Astrocyte of the cerebellum (primary cell): ENCODE results near the gene COL17A1.
A peak's percentile ranks its signal among the peaks of the same experiment; 100 is the strongest.

Experiments used
- DNase-seq: peaks from one replicate; pipeline ENCODE4 v3.0.0-alpha.2; 2011; ENCODE audit warnings: low read depth
- H3K4me3 ChIP-seq: 2 replicates; pipeline ENCODE4 v1.5.1; 2011; ENCODE audit warnings: mild to moderate bottlenecking, low read depth, low read length, moderate library complexity
- CTCF ChIP-seq: IDR thresholded peaks from 2 replicates; pipeline ENCODE4 v1.5.1; 2012; ENCODE audit warnings: low read length, low read depth, moderate library complexity, mild to moderate bottlenecking; ENCODE audit errors: missing control alignments
- in situ Hi-C: cut with HindIII; loops from 2 replicates; pipeline ENCODE4 v1.10.0; 2017; ENCODE audit warnings: low sequenced_read_pairs

The COL17A1 gene

GRCh38 chr10:104085801-104086400 is at the start of gene COL17A1:
TSS of gene COL17A1 (minus strand) at chr10:104085880. CDS start at chr10:104080673, 5,207 bp downstream.
- H3K4me3 ChIP-seq = no peak within 1 kb of the TSS
- TF ChIP-seq CTCF = no peak
- in situ Hi-C loops = no loop called here
- DNase-seq = no peak

GRCh38 chr10:104130041-104130440 is 44.4 kb upstream of the COL17A1 start:
- no peak for DNase-seq
- in situ Hi-C loops = no loop called here
- TF ChIP-seq CTCF = no peak
- H3K4me3 ChIP-seq = no peak overlapping the region

- no peak for DNase-seq
- TF ChIP-seq CTCF = no peak
- no peak overlapping the region for H3K4me3 ChIP-seq
- in situ Hi-C loops = no loop called here
Observed at GRCh38 chr10:104128214-104128613, 42.5 kb upstream of the COL17A1 start.

GRCh38 chr10:104127411-104127810 is 41.7 kb upstream of the COL17A1 start:
- H3K4me3 ChIP-seq = no peak overlapping the region
- in situ Hi-C loops = no loop called here
- peak; percentile 19 for TF ChIP-seq CTCF
- no peak for DNase-seq

GRCh38 chr10:104123397-104123796 is 37.7 kb upstream of the COL17A1 start:
- no peak overlapping the region for H3K4me3 ChIP-seq
- no peak for DNase-seq
- TF ChIP-seq CTCF = peak; percentile 31
- in situ Hi-C loops = no loop called here

- in situ Hi-C loops = no loop called here
- no peak for TF ChIP-seq CTCF
- DNase-seq = no peak
- peak overlapping the region; percentile 80 for H3K4me3 ChIP-seq
Observed at GRCh38 chr10:104122225-104123107, 36.8 kb upstream of the COL17A1 start.
